Ascending aorta (tissue), 2 donors: ENCODE data around the gene PPARA. TPM values are rescaled to one million over a fixed set of nuclear protein-coding genes. Genes with fewer than 3 reads are reported as not detected.

ENCODE experiments used
- DNase-seq, 2 donors: peaks; one replicate each; pipeline ENCODE4 v3.0.0-alpha.2; 2019; ENCODE audit warnings: low spot score in 2 of 2
- H3K27ac ChIP-seq, 2 donors: fragments of 200-600 bp; sonication (generic); one replicate each; pipeline ENCODE4 v1.5.1; 2016 to 2017; ENCODE audit warnings: mild to moderate bottlenecking in 1 of 2
- H3K27me3 ChIP-seq: fragments of 200-600 bp; sonication (generic); one replicate; pipeline ENCODE4 v1.5.1; 2017
- H3K36me3 ChIP-seq, 2 donors: fragments of 200-600 bp; sonication (generic); one replicate each; pipeline ENCODE4 v1.5.1; 2016
- H3K4me1 ChIP-seq, 2 donors: fragments of 200-600 bp; sonication (generic); one replicate each; pipeline ENCODE4 v1.5.1; 2016 to 2017; ENCODE audit warnings: mild to moderate bottlenecking in 1 of 2
- H3K4me3 ChIP-seq, 2 donors: fragments of 200-600 bp; sonication (generic); one replicate each; pipeline ENCODE4 v1.5.1; 2016 to 2017; ENCODE audit warnings: mild to moderate bottlenecking in 1 of 2
- H3K9me3 ChIP-seq, 2 donors: fragments of 200-600 bp; sonication (generic); one replicate each; pipeline ENCODE4 v1.5.1; 2016
- intact Hi-C: fragments of 100-400 bp; cut with DNase I; formaldehyde crosslinking; loops from one replicate; pipeline ENCODE4 v1.15.1; 2023
- total RNA-seq: library from RNA; depleted of rRNA; stranded (reverse); fragments of >200 nt; gene quantifications from one replicate; pipeline ENCODE4 v1.1.0, GENCODE V29; 2016
- TF ChIP-seq, protein P1 (sequence below), 3 experiments: fragments of 200-600 bp in 2 of 3; fragments of 450-650 bp in 1 of 3; sonication (generic) in 2 of 3; IDR thresholded peaks; one replicate each; pipeline ENCODE4 v1.5.1; 2016 to 2019; ENCODE audit warnings: antibody characterized with exemption in 3 of 3, mild to moderate bottlenecking in 1 of 3, moderate library complexity in 1 of 3

Gene PPARA
- total RNA-seq, 1 donor from 2014 or later, result 20.1 TPM

DNA sequence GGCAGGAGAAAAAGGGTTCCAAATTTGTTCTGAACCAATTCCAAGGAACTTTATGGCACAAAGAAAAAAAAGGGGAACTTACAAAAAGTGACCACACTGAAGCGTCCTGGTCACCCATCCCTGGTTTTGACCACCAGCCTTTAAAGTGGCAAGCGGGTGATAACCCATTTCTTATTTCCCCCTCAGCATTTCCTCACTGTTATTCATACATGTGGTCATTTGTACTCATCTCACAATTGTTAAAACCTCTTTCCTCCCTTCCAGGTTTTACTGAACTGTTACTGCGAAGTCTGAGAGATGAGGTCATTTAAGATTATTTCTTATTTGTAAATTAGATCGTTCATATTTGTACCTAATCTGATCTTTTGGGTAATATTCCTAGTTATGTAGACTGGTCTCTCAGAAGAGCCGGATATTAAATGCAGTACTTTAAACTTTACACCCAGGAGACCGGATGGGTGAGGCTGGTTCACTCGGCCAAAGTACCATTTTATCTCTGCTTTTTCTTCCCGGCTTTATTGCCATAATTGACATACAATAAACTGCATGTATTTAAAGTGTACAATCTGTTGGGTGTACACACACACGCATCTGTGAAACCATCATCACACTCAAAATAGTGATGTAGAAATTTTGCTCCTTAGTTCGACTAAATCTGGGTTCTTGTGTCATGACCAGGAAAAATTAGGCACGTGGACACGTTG lies 52.7 kb downstream of the PPARA start:
- Histone ChIP-seq H3K27me3 (no peaks in the 10 kb centered on the region), H3K9me3 (no peaks in the 10 kb centered on the region), H3K27ac (no peak overlapping the region), H3K4me3 (no peak overlapping the region), H3K36me3 (peaks cover 12 to 42% of the 10 kb centered on the region in 2 donors), H3K4me1 (no peaks in the 10 kb centered on the region)
- TF ChIP-seq, protein P1, sequence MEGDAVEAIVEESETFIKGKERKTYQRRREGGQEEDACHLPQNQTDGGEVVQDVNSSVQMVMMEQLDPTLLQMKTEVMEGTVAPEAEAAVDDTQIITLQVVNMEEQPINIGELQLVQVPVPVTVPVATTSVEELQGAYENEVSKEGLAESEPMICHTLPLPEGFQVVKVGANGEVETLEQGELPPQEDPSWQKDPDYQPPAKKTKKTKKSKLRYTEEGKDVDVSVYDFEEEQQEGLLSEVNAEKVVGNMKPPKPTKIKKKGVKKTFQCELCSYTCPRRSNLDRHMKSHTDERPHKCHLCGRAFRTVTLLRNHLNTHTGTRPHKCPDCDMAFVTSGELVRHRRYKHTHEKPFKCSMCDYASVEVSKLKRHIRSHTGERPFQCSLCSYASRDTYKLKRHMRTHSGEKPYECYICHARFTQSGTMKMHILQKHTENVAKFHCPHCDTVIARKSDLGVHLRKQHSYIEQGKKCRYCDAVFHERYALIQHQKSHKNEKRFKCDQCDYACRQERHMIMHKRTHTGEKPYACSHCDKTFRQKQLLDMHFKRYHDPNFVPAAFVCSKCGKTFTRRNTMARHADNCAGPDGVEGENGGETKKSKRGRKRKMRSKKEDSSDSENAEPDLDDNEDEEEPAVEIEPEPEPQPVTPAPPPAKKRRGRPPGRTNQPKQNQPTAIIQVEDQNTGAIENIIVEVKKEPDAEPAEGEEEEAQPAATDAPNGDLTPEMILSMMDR (IDR thresholded peaks at IDR 0.05), result no peak
- intact Hi-C loops, result no loop called here
- DNase-seq, result no peak

DNA sequence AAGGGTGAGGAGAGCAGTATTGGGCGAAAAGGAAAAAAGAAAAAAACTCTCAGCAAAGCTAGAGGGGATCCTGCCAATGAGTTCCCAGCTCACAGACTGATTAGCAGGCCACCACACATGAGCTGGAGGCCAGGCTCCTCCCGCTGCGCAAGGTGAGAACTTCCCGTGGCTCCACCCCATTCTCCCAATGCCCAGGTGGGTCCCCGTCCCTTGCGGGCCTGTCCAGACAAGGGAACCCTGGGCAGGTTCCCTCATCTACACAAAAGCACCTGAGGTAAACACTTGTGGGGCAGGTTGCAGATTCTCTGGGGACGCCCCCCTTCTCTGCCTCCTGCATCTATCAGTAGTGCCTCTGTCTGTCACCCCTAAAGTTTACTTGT lies 53.3 kb downstream of the PPARA start:
- H3K27ac ChIP-seq, result no peak overlapping the region
- peak in 1 of 2 donors; percentile 35 for DNase-seq
- H3K36me3 ChIP-seq, result peaks cover 12 to 41% of the 10 kb centered on the region in 2 donors
- intact Hi-C loops, result no loop called here
- TF ChIP-seq, protein P1 (IDR thresholded peaks at IDR 0.05), result no peak
- H3K4me1 ChIP-seq, result no peaks in the 10 kb centered on the region
- no peaks in the 10 kb centered on the region for H3K27me3 ChIP-seq
- H3K4me3 ChIP-seq, result no peak overlapping the region
- H3K9me3 ChIP-seq, result peaks cover 2% of the 10 kb centered on the region in 2 donors

DNA sequence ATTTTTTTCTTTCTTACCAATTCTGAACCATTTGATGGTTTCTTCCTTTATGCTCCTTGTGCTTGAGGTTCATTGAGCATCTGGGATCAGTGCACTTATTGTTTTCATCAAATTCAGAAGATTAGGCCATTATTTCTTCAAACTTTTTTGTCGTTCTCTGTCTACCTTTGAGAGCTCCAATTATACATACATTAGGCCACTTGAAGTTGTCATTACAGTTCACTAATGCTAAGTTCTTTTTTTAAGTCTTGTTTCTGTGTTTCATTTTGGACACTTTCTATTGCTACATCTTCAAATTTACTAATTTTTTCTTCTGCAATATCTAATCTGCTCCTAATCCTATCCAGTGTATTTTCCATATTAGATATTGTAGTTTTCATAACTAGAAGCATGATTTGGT lies 58.9 kb downstream of the PPARA start:
- Histone ChIP-seq H3K36me3 (peaks cover 22 to 46% of the 10 kb centered on the region in 2 donors), H3K4me1 (no peaks in the 10 kb centered on the region), H3K27ac (no peak overlapping the region), H3K9me3 (peaks cover 8 to 13% of the 10 kb centered on the region in 2 donors), H3K27me3 (no peaks in the 10 kb centered on the region), H3K4me3 (no peak overlapping the region)
- DNase-seq, result no peak
- intact Hi-C loops, result no loop called here
- TF ChIP-seq, protein P1 (IDR thresholded peaks at IDR 0.05), result no peak

DNA sequence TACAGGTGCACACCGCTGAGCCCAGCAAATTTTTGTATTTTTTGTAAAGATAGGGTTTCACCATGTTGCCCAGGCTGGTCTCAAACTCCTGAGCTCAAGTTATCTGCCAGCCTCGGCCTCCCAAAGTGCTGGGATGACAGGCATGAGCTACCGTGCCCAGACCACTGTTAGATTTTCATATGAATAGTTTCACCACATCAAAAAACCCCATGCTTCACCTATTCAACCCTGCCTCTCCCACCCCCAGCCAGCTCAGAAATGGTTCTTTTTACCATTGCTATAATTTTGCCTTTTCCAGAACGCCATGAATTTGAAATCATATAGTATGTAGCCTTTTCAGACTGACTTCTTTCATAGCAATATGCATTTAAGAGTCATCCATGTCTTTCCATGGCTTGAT lies 61.9 kb downstream of the PPARA start:
- TF ChIP-seq, protein P1 (IDR thresholded peaks at IDR 0.05), result no peak
- intact Hi-C loops, result no loop called here
- Histone ChIP-seq H3K27me3 (no peaks in the 10 kb centered on the region), H3K4me3 (no peak overlapping the region), H3K36me3 (peaks cover 36 to 61% of the 10 kb centered on the region in 2 donors), H3K4me1 (no peaks in the 10 kb centered on the region), H3K9me3 (peaks cover 8 to 13% of the 10 kb centered on the region in 2 donors), H3K27ac (no peak overlapping the region)
- DNase-seq, result no peak

DNA sequence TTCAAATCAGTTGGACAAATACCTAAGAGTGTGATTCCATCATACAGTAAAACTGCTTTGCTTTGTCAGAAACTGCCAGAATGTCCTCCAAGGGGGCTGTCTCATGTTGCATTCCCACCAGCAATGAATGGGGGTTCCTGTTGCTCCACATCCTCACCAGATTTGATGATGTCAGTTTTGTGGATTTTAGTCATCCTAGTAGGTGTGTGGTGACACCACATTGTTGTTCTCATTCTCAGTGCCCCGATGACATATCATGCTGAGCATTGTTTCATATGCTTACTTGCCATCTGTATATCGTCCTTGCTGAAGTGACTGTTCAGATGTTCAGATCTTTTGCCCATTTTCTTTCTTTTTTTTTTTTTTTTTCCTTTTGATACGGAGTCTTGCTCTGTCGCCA lies 62.7 kb downstream of the PPARA start:
- Histone ChIP-seq H3K27me3 (no peaks in the 10 kb centered on the region), H3K27ac (no peak overlapping the region), H3K4me1 (no peaks in the 10 kb centered on the region), H3K4me3 (no peak overlapping the region), H3K9me3 (peaks cover 8 to 13% of the 10 kb centered on the region in 2 donors), H3K36me3 (peaks cover 38 to 63% of the 10 kb centered on the region in 2 donors)
- no peak for DNase-seq
- TF ChIP-seq, protein P1 (IDR thresholded peaks at IDR 0.05), result no peak
- intact Hi-C loops, result no loop called here
